ENCODE data around the gene SPINT1. TPM values are rescaled to one million over a fixed set of nuclear protein-coding genes. Genes with fewer than 3 reads are reported as not detected.

Gene SPINT1
- total RNA-seq, 1 experiment from 2014 or later: 0.87 TPM

DNA sequence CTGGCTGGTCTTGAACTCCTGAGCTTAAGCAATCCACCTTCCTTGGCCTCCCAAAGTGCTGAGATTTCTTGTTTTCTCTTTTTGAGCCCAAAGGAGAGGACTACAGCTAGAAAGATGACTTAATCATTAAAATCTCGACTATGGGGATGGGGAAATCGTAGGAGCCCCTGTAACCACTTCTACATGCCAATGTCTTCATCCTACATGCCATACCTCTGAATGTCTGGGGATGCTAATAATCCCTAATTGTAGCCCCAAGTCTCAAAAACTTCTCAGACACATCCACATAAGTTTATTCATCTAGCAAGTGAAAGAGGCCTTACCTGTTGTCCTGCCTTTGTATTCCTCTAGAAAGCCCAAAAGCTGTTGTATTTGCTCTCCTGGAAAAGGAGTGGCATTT is 33.8 kb downstream of the SPINT1 start:
- Histone ChIP-seq H3K36me3 (no peaks in the 10 kb centered on the region), H3K4me3 (no peak overlapping the region), H3K27me3 (replicated peaks) (peaks cover 12% of the 10 kb centered on the region), H3K27ac (no peak overlapping the region), H3K9me3 (replicated peaks) (no peaks in the 10 kb centered on the region), H3K4me1 (replicated peaks) (peaks cover 10% of the 10 kb centered on the region)
- DNase-seq (ENCODE audit: low read depth in 1 of 2, low spot score in 2 of 2): no peak

DNA sequence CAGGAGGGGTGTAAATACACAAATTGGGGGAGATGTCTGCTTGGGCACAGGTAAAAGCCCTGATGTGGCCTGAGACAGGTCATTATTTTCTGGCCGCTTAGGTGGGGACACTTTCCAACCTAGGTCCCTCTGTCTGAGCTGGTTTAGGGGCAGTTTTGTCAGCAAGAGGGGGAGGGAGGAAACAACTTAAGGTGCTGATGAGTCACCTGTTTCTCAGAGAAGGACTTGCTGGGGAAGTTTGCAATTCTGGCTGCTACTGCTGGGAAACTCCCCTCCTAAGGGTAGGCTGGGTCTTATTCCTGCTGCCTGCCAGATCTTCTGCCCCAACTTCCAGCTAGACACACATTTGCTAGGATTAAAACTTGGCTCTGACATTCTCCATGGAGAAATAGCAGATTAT is 34.9 kb downstream of the SPINT1 start:
- H3K4me3 ChIP-seq: no peak overlapping the region
- no peaks in the 10 kb centered on the region for H3K9me3 ChIP-seq (replicated peaks)
- H3K4me1 ChIP-seq (replicated peaks): peaks cover 5% of the 10 kb centered on the region
- no peak overlapping the region for H3K27ac ChIP-seq
- H3K27me3 ChIP-seq (replicated peaks): peaks cover 6% of the 10 kb centered on the region; the same call in 1 of the 2 replicates
- no peak for DNase-seq (ENCODE audit: low read depth in 1 of 2, low spot score in 2 of 2)
- H3K36me3 ChIP-seq: no peaks in the 10 kb centered on the region

DNA sequence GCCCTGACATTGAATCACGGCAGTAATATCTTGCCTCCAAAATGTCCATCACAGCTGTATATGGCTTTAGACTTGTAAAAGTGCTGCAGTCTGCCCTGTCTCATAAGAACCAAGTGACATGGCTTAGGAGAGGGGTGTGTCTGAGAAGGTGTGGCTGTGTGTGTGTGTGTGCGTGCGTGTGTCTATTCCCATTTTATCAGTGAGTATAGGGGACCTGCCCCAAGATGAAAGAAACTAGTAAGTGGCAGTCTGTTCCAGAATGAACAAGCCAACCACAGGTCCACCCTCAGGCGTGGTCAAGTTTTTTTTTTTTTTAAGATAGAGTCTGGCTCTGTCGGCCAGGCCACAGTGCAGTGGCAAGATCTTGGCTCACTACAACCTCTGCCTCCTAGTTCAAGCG is 35.8 kb downstream of the SPINT1 start:
- Histone ChIP-seq H3K36me3 (no peaks in the 10 kb centered on the region), H3K9me3 (replicated peaks) (no peaks in the 10 kb centered on the region)
- no peak for DNase-seq (ENCODE audit: low read depth in 1 of 2, low spot score in 2 of 2)

DNA sequence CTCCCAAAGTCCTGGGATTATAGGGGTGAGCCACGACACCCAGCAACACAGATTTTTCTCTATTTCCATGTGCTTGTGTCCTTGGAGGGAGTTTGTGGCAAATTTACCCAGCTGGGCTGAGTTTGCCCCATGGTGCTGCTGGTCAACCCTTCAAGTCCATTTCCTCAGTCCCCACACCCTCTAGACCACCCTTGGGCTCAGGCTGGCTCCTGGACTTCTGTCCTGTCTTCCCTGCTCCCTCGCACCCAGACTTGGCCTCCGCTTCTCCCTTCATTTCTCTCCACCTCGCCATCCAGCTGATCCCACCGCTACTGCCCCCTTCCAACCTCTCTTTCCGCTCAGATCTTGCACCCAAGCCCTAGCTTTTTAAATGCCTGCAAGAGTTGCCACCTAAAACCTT is 37.5 kb downstream of the SPINT1 start:
- no peaks in the 10 kb centered on the region for H3K27me3 ChIP-seq (replicated peaks)
- no peaks in the 10 kb centered on the region for H3K36me3 ChIP-seq

More for the DNA sequence above, 35.8 kb downstream of the SPINT1 start:
- H3K27me3 ChIP-seq (replicated peaks): no peaks in the 10 kb centered on the region
- H3K4me1 ChIP-seq (replicated peaks): no peaks in the 10 kb centered on the region
- no peak overlapping the region for H3K27ac ChIP-seq
- no peak overlapping the region for H3K4me3 ChIP-seq

DNA sequence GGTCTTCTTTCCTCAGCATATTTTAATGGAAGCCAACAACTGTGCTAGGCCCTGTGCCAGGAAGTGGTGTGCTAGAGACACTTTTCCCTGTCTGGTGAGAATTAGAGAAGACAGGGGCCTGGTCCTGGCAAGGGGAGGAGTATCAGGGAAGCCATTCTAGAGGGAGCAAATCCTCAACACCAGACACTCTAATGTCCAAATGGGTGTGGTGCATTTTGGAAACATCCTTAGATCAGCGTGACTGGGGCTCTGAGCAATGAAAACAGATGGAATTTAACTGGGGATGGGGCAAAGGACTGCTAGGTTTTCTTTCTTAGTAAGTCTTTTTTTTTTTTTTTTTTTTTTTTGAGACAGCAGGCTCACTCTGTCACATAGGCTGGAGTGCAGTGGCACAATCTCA is 42.7 kb downstream of the SPINT1 start:
- H3K27me3 ChIP-seq (replicated peaks): no peaks in the 10 kb centered on the region
- no peaks in the 10 kb centered on the region for H3K9me3 ChIP-seq (replicated peaks)
- H3K4me1 ChIP-seq (replicated peaks): no peaks in the 10 kb centered on the region

More for the DNA sequence above, 37.5 kb downstream of the SPINT1 start:
- H3K27ac ChIP-seq: no peak overlapping the region
- no peak overlapping the region for H3K4me3 ChIP-seq
- H3K4me1 ChIP-seq (replicated peaks): no peaks in the 10 kb centered on the region
- no peaks in the 10 kb centered on the region for H3K9me3 ChIP-seq (replicated peaks)
- no peak for DNase-seq (ENCODE audit: low read depth in 1 of 2, low spot score in 2 of 2)

DNA sequence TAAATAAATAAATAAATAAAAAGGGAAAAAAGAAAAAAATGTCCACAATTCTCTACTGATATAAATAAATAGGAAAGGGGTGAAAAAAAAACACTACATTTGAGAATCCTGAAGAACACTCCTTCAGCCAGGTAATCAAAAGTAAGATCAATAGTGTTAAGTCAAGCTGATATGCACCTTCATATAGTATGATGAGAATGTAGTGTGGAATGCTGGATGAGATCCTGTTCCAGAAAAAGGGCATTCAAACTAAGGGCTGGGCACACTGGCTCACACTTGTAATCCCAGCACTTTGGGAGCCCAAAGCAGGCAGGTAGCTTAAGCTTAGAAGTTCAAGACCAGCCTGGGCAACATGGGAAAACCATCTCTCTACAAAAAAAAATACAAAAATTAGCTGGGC is 45.3 kb downstream of the SPINT1 start:
- Histone ChIP-seq H3K4me1 (replicated peaks) (peaks cover 5% of the 10 kb centered on the region), H3K27me3 (replicated peaks) (no peaks in the 10 kb centered on the region), H3K36me3 (no peaks in the 10 kb centered on the region), H3K27ac (no peak overlapping the region), H3K9me3 (replicated peaks) (no peaks in the 10 kb centered on the region), H3K4me3 (no peak overlapping the region)
- DNase-seq (ENCODE audit: low read depth in 1 of 2, low spot score in 2 of 2): no peak

More for the DNA sequence above, 42.7 kb downstream of the SPINT1 start:
- H3K36me3 ChIP-seq: no peaks in the 10 kb centered on the region
- H3K27ac ChIP-seq: no peak overlapping the region
- DNase-seq (ENCODE audit: low read depth in 1 of 2, low spot score in 2 of 2): no peak
- no peak overlapping the region for H3K4me3 ChIP-seq

DNA sequence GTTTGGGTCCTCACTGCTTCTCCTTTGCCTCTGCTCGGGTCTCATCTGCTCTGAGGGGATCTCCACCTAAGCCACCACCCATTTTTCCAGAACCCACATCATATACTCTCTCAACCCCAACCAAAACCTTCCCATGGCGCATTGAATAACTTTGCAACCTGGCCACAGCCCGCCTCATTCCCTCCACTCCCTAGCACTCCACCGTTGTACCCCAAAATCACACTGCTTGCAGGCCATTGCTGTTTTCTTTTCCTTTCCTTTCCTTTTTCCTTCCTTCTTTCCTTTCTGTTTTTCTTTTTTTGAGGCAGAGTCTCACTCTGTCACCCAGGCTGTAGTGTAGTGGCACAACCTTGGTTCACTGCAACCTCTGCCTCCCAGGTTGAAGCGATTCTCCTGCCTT is 47.3 kb downstream of the SPINT1 start:
- Histone ChIP-seq H3K4me1 (replicated peaks) (peaks cover 11% of the 10 kb centered on the region), H3K4me3 (no peak overlapping the region), H3K36me3 (peaks cover 12% of the 10 kb centered on the region), H3K9me3 (replicated peaks) (no peaks in the 10 kb centered on the region), H3K27me3 (replicated peaks) (no peaks in the 10 kb centered on the region), H3K27ac (no peak overlapping the region)
- no peak for DNase-seq (ENCODE audit: low read depth in 1 of 2, low spot score in 2 of 2)

DNA sequence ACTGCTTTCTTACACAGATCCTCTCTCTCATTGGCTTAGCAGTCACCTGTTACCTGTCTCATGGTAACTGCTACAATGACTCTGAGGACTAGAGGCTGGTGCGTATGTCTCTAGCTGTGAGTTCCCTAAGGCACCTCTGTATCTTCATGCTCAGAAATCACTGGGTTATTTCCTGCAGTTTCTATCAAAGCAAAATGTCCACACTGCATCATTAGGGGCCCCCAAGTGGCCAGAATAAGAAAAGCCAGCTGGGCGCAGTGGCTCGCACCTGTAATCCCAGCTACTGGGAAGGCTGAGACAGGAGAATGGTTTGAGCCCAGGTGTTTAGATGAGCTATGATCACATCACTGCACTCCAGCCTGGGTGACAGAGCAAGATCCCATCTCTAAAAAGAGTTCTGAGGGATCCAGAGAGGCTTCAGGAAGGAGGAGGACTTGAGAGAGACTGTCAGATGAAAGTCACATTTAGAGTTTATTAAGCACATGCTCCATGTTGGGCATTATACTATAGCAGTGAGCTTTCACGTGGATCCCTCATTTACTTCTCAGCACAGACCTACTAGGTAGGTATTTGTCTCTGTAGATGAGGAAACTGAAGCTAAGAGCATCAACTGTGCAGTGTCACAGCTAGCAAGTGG is 48.1 kb downstream of the SPINT1 start:
- Histone ChIP-seq H3K4me1 (replicated peaks) (peaks cover 11% of the 10 kb centered on the region), H3K9me3 (replicated peaks) (no peaks in the 10 kb centered on the region), H3K4me3 (no peak overlapping the region), H3K36me3 (peaks cover 20% of the 10 kb centered on the region), H3K27ac (no peak overlapping the region), H3K27me3 (replicated peaks) (no peaks in the 10 kb centered on the region)
- DNase-seq (ENCODE audit: low read depth in 1 of 2, low spot score in 2 of 2): peak in 1 of 2 experiments; percentile 40

DNA sequence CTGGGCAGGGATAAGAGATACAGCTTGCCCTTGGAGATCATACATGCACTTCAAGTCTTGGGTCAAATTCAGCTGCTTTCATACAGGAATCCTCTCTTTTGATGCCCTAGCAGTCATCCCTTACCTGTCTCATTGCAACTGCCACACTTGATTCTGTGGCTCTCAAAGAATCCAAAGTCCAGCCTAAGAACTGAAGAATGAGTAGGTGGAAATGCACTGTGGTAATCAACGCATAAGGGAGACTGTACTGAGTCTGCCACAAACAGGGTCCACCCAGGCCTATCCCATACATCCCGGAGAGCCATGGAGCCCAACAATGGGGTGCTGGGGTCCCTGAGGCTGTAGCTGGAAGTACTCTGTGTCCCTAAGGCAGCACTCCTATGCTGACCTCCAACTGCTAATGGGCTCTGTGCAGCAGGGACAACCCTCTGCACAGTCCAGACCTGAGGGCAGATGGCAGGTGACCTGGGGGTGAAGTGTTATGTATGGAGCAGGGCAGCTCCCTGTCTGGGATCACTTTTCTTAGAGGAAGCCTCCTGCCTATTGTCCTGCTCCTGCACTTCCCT is 48.7 kb downstream of the SPINT1 start:
- Histone ChIP-seq H3K36me3 (peaks cover 24% of the 10 kb centered on the region), H3K27me3 (replicated peaks) (no peaks in the 10 kb centered on the region), H3K4me1 (replicated peaks) (peaks cover 11% of the 10 kb centered on the region), H3K27ac (no peak overlapping the region), H3K9me3 (replicated peaks) (no peaks in the 10 kb centered on the region), H3K4me3 (no peak overlapping the region)
- no peak for DNase-seq (ENCODE audit: low read depth in 1 of 2, low spot score in 2 of 2)

DNA sequence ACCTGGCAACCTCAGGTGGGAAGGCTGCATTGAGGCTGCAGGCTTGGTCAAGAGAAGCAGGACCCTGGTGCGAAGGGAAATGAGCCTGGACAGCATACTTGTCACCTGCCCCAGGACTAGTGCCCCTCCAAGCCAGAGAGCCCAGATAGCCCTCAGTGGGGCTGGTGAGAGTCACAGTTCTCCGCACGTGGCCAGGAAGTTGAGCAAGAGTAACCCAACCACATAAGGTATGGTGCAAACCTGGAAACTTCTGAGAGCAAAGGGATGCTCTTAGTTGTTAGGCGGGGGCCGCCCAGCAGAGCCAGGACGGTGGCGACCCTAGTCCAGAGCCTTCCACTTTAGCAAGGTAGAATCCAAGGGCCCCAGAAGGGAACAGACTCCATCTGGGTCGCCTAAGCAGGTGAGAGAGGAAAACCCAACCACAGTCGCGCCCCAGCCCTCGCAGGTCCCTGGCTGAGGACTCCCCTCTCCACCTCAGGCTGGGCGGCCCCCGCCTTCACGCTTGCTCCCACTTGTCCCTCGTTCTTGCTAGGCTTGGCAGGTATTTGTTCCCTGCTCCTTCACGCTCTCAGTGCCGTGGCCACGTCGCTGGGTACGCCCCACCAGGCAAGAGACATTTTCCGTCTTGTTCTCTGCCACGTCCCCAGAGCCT is 49.3 kb downstream of the SPINT1 start:
- Histone ChIP-seq H3K4me3 (no peak overlapping the region), H3K36me3 (peaks cover 27% of the 10 kb centered on the region)

DNA sequence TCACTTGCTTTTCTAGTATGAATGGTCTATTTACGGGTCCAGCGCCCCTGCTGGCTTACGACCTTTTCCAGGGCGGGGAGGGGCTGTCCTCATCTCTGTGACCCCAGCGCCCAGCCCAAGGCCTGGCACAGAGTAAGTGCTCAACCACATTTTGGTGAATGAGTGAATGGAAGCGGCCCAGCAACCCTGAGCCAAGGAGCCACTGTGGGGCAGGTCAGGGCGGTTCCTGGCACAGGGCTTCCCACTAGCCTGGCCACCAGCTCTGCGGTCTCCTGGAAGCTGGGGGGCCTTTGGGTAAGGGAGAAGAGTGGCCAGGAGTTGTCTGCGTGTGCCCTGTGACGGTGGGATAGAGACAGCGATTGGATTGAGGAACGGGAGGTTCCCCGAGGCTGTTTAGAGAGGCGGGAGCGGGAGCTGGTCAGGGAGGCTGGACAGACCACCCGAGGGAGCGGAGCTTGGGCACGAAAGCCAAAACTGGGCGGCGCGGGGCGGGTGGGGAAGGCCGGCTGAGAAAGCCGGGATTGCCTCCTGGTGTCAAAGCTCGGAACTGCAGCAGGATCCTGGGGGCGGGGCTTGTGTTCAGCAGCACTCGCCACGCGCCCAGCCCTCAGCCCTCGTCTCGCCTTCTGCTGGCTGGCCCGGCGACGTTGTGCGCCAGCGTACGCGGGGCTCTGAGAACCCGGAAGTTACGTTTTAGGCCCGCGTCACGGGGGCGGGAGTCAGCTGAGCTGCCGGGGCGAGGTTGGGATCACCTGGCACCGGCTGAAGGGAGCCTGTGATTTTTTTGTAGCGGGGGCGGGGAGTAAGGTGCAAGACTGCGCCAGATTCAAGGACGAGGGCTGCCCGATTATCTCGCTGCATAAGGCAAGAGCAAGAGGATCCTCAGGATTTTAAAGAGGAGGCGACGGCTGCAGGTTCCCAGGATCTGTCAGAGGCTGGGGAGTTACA is 50.2 kb downstream of the SPINT1 start, which contains the start of gene VPS18:
Gene VPS18 (plus strand): TSS at position 718 of the 948 bp plus-strand sequence. CDS start 319 bp downstream, outside the sequence.
- DNase-seq (ENCODE audit: low read depth in 1 of 2, low spot score in 2 of 2): peak; percentile 95 to 98
- Histone ChIP-seq H3K4me3 (peak within 1 kb of the TSS; percentile 71), H3K27ac (peak within 1 kb of the TSS; percentile 61), H3K27me3 (replicated peaks) (no peaks in the 10 kb centered on the region), H3K4me1 (replicated peaks) (peaks cover 11% of the 10 kb centered on the region), H3K36me3 (peaks cover 36% of the 10 kb centered on the region), H3K9me3 (replicated peaks) (no peaks in the 10 kb centered on the region)

More for the DNA sequence above, 49.3 kb downstream of the SPINT1 start:
- Histone ChIP-seq H3K27ac (no peak overlapping the region), H3K9me3 (replicated peaks) (no peaks in the 10 kb centered on the region), H3K4me1 (replicated peaks) (peaks cover 11% of the 10 kb centered on the region), H3K27me3 (replicated peaks) (no peaks in the 10 kb centered on the region)
- DNase-seq (ENCODE audit: low read depth in 1 of 2, low spot score in 2 of 2): no peak

DNA sequence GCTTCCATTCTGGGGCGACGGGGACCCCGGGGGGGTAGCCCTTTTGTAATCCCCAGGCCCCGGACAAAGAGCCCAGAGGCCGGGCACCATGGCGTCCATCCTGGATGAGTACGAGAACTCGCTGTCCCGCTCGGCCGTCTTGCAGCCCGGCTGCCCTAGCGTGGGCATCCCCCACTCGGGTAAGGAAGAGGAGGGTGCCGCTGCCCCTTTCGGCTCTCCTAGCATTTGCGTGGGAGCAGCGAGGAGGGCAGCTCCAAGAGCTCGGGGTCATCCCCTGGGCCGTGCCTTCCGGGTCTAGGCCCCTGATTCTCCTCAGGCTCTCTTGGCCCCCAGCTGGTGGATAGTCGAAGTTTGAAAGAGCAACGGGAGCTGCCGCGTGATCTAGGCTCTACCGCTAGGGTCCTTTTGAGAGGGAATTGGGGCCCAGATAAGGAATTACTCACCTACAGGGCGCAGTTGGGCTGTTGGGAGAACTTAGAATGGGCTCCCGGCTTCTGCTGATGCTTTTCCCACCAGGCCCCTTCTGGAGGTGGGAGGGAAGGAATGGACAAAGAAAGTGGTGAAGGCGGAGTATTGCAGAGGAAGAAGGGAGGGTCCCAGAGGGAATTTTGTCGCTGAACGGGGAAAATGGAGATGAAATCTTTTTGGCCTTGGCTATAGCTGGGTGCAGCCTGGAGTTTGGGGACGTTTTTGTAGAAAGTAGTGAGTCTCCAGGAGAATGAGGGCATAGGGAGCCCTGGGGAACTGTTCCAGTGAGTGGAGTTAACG is 51.0 kb downstream of the SPINT1 start:
- Histone ChIP-seq H3K4me1 (replicated peaks) (peaks cover 11% of the 10 kb centered on the region), H3K36me3 (peaks cover 44% of the 10 kb centered on the region), H3K27ac (peak overlapping the region; percentile 61), H3K9me3 (replicated peaks) (no peaks in the 10 kb centered on the region), H3K27me3 (replicated peaks) (no peaks in the 10 kb centered on the region), H3K4me3 (peak overlapping the region; percentile 71)
- DNase-seq (ENCODE audit: low read depth in 1 of 2, low spot score in 2 of 2): peak; percentile 77 to 82

All from SJSA1 (cell line).